T-helper 22 cell (primary cell): ENCODE results near the gene SH2D6.
A peak's percentile ranks its signal among the peaks of the same experiment; 100 is the strongest.
"Not testable (repeated sequence)": the region's sequence is repeated elsewhere in the genome, so short reads cannot be mapped to it uniquely, and the experiment has no call there.

Experiments used
- DNase-seq: peaks from one replicate; pipeline ENCODE4 v3.0.0-alpha.2; 2020; ENCODE audit warnings: low read depth

The SH2D6 gene

GRCh38 chr2:85398426-85399182, 19.9 kb upstream of the SH2D6 start:
- DNase-seq = no peak

GRCh38 chr2:85399183-85399455, 19.4 kb upstream of the SH2D6 start:
- DNase-seq = no peak

- DNase-seq = no peak
Observed at GRCh38 chr2:85400023-85400422, 18.5 kb upstream of the SH2D6 start.

- no peak for DNase-seq
Observed at GRCh38 chr2:85400541-85401463, 17.7 kb upstream of the SH2D6 start.

GRCh38 chr2:85401464-85401805, 17.1 kb upstream of the SH2D6 start:
- DNase-seq = no peak

GRCh38 chr2:85401844-85402243, 16.7 kb upstream of the SH2D6 start:
- DNase-seq = no peak

- DNase-seq = peak; percentile 66
Observed at GRCh38 chr2:85405201-85406059, 13.1 kb upstream of the SH2D6 start.

- DNase-seq = peak; percentile 26
Observed at GRCh38 chr2:85409845-85410583, 8.5 kb upstream of the SH2D6 start, which contains the start of gene CAPG. TSS of gene CAPG (minus strand) at chr2:85410366. CDS start at chr2:85402145, 8,221 bp downstream.

- no peak for DNase-seq
Observed at GRCh38 chr2:85410584-85411404, 7.7 kb upstream of the SH2D6 start.

GRCh38 chr2:85411405-85411748, 7.1 kb upstream of the SH2D6 start:
- no peak for DNase-seq

GRCh38 chr2:85413592-85414420, 4.7 kb upstream of the SH2D6 start:
- DNase-seq = no peak

GRCh38 chr2:85414421-85414759, 4.1 kb upstream of the SH2D6 start:
- DNase-seq = not testable (repeated sequence)

- DNase-seq = no peak
Observed at GRCh38 chr2:85414761-85415553, 3.6 kb upstream of the SH2D6 start.

- no peak for DNase-seq
Observed at GRCh38 chr2:85415980-85416650, 2.4 kb upstream of the SH2D6 start.

GRCh38 chr2:85419009-85419675, 628 bp downstream of the SH2D6 start:
- DNase-seq = no peak

GRCh38 chr2:85420536-85421259, 2.2 kb downstream of the SH2D6 start:
- peak; percentile 67 for DNase-seq

GRCh38 chr2:85421260-85422071, 3.0 kb downstream of the SH2D6 start:
- DNase-seq = no peak
